ENCODE results near the gene TTLL11. TPM values are rescaled to one million over a fixed set of nuclear protein-coding genes. Genes with fewer than 3 reads are reported as not detected.

Gene TTLL11
- total and polyA plus RNA-seq, 2 experiments from 2014 or later: 5.5 to 7.6 TPM

DNA sequence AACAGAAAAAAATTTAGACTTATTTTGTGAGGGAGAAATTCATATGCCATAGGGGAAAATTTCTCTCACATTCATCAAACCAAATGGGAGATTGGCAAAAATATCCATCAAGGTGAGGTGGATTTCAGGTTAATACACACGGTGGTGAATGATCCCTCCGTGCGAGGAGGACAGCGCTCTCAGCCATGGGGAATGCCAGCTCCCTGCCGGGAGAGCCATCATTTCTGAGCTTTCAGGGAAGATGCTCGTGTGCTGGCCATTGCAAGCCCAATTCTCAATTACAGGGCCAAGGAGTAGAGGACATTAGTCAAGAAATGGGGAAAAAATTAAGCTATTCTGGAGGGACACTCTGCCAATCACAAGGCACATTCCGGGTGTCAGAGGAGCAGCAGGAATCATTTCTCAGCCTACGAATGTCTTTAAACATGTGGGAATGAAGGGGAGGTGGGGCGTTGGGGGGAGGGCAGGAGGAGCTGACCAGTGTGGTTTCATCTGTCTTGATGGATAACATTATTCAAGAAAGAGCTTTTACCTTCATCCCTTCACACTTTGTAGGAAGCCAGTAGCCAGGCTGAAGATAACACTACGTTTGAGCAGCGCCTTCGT lies 276.2 kb downstream of the TTLL11 start:
- Histone ChIP-seq H3K4me2 (no peak overlapping the region), H4K20me1 (ENCODE audit: insufficient read depth, poor library complexity, severe bottlenecking) (no peaks in the 10 kb centered on the region), H2AFZ (no peak overlapping the region), H3K36me3 (replicated peaks; ENCODE audit: insufficient read depth, low read depth) (no peaks in the 10 kb centered on the region), H3K79me2 (no peaks in the 10 kb centered on the region), H3K9me3 (ENCODE audit: low read depth) (no peaks in the 10 kb centered on the region), H3K27me3 (no peaks in the 10 kb centered on the region), H3K9me2 (replicated peaks; ENCODE audit: insufficient read depth) (no peaks in the 10 kb centered on the region), H3K27ac (no peak overlapping the region), H3K4me1 (ENCODE audit: insufficient read depth) (peaks cover 9% of the 10 kb centered on the region), H3K4me3 (no peak overlapping the region)
- WGBS (ENCODE audit: low lambda C conversion rate, missing lambda C conversion rate): 70% methylated on average over 12 of the region's 12 CpGs
- no peak for TF ChIP-seq EZH2 (IDR thresholded peaks at IDR 0.05; ENCODE audit: borderline replicate concordance)
- TF ChIP-seq EZH2phosphoT487 (IDR thresholded peaks at IDR 0.05; ENCODE audit: low read depth, severe bottlenecking, unreplicated experiment): no peak
- TF ChIP-seq, protein P1, sequence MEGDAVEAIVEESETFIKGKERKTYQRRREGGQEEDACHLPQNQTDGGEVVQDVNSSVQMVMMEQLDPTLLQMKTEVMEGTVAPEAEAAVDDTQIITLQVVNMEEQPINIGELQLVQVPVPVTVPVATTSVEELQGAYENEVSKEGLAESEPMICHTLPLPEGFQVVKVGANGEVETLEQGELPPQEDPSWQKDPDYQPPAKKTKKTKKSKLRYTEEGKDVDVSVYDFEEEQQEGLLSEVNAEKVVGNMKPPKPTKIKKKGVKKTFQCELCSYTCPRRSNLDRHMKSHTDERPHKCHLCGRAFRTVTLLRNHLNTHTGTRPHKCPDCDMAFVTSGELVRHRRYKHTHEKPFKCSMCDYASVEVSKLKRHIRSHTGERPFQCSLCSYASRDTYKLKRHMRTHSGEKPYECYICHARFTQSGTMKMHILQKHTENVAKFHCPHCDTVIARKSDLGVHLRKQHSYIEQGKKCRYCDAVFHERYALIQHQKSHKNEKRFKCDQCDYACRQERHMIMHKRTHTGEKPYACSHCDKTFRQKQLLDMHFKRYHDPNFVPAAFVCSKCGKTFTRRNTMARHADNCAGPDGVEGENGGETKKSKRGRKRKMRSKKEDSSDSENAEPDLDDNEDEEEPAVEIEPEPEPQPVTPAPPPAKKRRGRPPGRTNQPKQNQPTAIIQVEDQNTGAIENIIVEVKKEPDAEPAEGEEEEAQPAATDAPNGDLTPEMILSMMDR (IDR thresholded peaks at IDR 0.05; ENCODE audit: poor library complexity): no peak
- DNase-seq (ENCODE audit: low spot score): no peak

GRCh38 chr9:121816449-121816817 lies 276.7 kb downstream of the TTLL11 start:
- Histone ChIP-seq H3K79me2 (no peaks in the 10 kb centered on the region), H4K20me1 (ENCODE audit: insufficient read depth, poor library complexity, severe bottlenecking) (no peaks in the 10 kb centered on the region), H3K36me3 (replicated peaks; ENCODE audit: insufficient read depth, low read depth) (no peaks in the 10 kb centered on the region), H3K4me2 (no peak overlapping the region), H3K9me3 (ENCODE audit: low read depth) (no peaks in the 10 kb centered on the region), H2AFZ (no peak overlapping the region), H3K4me1 (ENCODE audit: insufficient read depth) (peaks cover 9% of the 10 kb centered on the region), H3K4me3 (no peak overlapping the region), H3K27ac (no peak overlapping the region), H3K9me2 (replicated peaks; ENCODE audit: insufficient read depth) (no peaks in the 10 kb centered on the region), H3K27me3 (no peaks in the 10 kb centered on the region)
- TF ChIP-seq, protein P1 (IDR thresholded peaks at IDR 0.05; ENCODE audit: poor library complexity): no peak
- no peak for TF ChIP-seq EZH2 (IDR thresholded peaks at IDR 0.05; ENCODE audit: borderline replicate concordance)
- TF ChIP-seq EZH2phosphoT487 (IDR thresholded peaks at IDR 0.05; ENCODE audit: low read depth, severe bottlenecking, unreplicated experiment): no peak
- 88% methylated on average over 23 of the region's 23 CpGs for WGBS (ENCODE audit: low lambda C conversion rate, missing lambda C conversion rate)
- no peak for DNase-seq (ENCODE audit: low spot score)

GRCh38 chr9:121815546-121816448 lies 277.3 kb downstream of the TTLL11 start:
- WGBS (ENCODE audit: low lambda C conversion rate, missing lambda C conversion rate): 73% methylated on average over 31 of the region's 31 CpGs
- H3K9me2 ChIP-seq (replicated peaks; ENCODE audit: insufficient read depth): no peaks in the 10 kb centered on the region
- DNase-seq (ENCODE audit: low spot score): no peak
- no peak overlapping the region for H3K4me3 ChIP-seq
- no peaks in the 10 kb centered on the region for H3K9me3 ChIP-seq (ENCODE audit: low read depth)
- no peaks in the 10 kb centered on the region for H3K36me3 ChIP-seq (replicated peaks; ENCODE audit: insufficient read depth, low read depth)
- no peak overlapping the region for H3K4me2 ChIP-seq
- H3K27me3 ChIP-seq: no peaks in the 10 kb centered on the region
- H4K20me1 ChIP-seq (ENCODE audit: insufficient read depth, poor library complexity, severe bottlenecking): no peaks in the 10 kb centered on the region
- no peak overlapping the region for H2AFZ ChIP-seq
- peaks cover 9% of the 10 kb centered on the region for H3K4me1 ChIP-seq (ENCODE audit: insufficient read depth)
- H3K27ac ChIP-seq: no peak overlapping the region
- TF ChIP-seq, protein P1 (IDR thresholded peaks at IDR 0.05; ENCODE audit: poor library complexity): no peak
- TF ChIP-seq EZH2phosphoT487 (IDR thresholded peaks at IDR 0.05; ENCODE audit: low read depth, severe bottlenecking, unreplicated experiment) (no peak), EZH2 (IDR thresholded peaks at IDR 0.05; ENCODE audit: borderline replicate concordance) (no peak)
- H3K79me2 ChIP-seq: no peaks in the 10 kb centered on the region

Measured in hepatocyte (in vitro differentiated cells).